ENCODE results near the gene TRAF2. TPM values are rescaled to one million over a fixed set of nuclear protein-coding genes. Genes with fewer than 3 reads are reported as not detected.

The TRAF2 gene
- total and polyA plus RNA-seq, 2 of the 13 experiments (the other 11 are each of a cell fraction or from before 2014, with no cell fraction given) = 12.4 to 13.6 TPM

- Histone ChIP-seq H3K4me2 (ENCODE audit: low read depth, low read length) (no peak overlapping the region), H3K4me3 (replicated peaks in 1 of 3; ENCODE audit: insufficient read depth in 1 of 3, low read depth in 2 of 3, low read length in 3 of 3) (no peak overlapping the region), H3K27me3 (ENCODE audit: control insufficient read depth in 1 of 2, insufficient read depth in 2 of 2, low read length in 2 of 2) (peaks cover 30 to 79% of the 10 kb centered on the region in 2 experiments), H3K4me1 (ENCODE audit: insufficient read depth, low read length) (peaks cover 29% of the 10 kb centered on the region), H3K79me2 (ENCODE audit: insufficient read depth, low read length) (no peaks in the 10 kb centered on the region), H3K27ac (ENCODE audit: extremely low read length, insufficient read depth, low read length) (no peak overlapping the region), H4K20me1 (ENCODE audit: insufficient read depth, low read length) (no peaks in the 10 kb centered on the region), H3K9me3 (ENCODE audit: low read length) (no peaks in the 10 kb centered on the region), H3K36me3 (replicated peaks in 1 of 2; ENCODE audit: control insufficient read depth in 1 of 2, insufficient read depth in 2 of 2, low read length in 2 of 2) (no peaks in the 10 kb centered on the region), H2AFZ (ENCODE audit: low read length) (no peak overlapping the region), H3K9ac (ENCODE audit: insufficient read depth, low read depth, low read length) (no peak overlapping the region)
- DNase-seq (ENCODE audit: low spot score) (no peak), ATAC-seq (no peak), FAIRE-seq (no peak)
- TF ChIP-seq BHLHE40 (IDR thresholded peaks at IDR 0.05; ENCODE audit: low read length) = no peak
- no peak for TF ChIP-seq EED (CRISPR knock-in tag; IDR thresholded peaks at IDR 0.05)
- no peak for TF ChIP-seq ZMYM2 (CRISPR knock-in tag; IDR thresholded peaks at IDR 0.05)
- no peak for TF ChIP-seq SP1 (IDR thresholded peaks at IDR 0.05)
- no peak for TF ChIP-seq SP1 (CRISPR knock-in tag; IDR thresholded peaks at IDR 0.05)
- no peak for TF ChIP-seq MNT (IDR thresholded peaks at IDR 0.05)
- no peak for TF ChIP-seq ZNF282 (IDR thresholded peaks at IDR 0.05; ENCODE audit: partially characterized antibody)
- no peak for TF ChIP-seq HMG20A (CRISPR knock-in tag; IDR thresholded peaks at IDR 0.05; ENCODE audit: borderline replicate concordance)
- TF ChIP-seq TCF7 (IDR thresholded peaks at IDR 0.05; ENCODE audit: low read depth) = no peak
- TF ChIP-seq ISX (CRISPR knock-in tag; conservative IDR thresholded peaks at IDR 0.05) = no peak
- TF ChIP-seq ZNF430 (CRISPR knock-in tag; IDR thresholded peaks at IDR 0.05) = no peak
- no peak for TF ChIP-seq GABPA (IDR thresholded peaks at IDR 0.05; ENCODE audit: low read depth, low read length)
- no peak for TF ChIP-seq GABPA (CRISPR knock-in tag; IDR thresholded peaks at IDR 0.05; ENCODE audit: low read depth)
- no peak for TF ChIP-seq ZSCAN30 (CRISPR knock-in tag; IDR thresholded peaks at IDR 0.05)
- no peak for TF ChIP-seq JUN (CRISPR knock-in tag; IDR thresholded peaks at IDR 0.05)
- 14% methylated on average over 15 of the region's 29 CpGs for WGBS (ENCODE audit: low lambda C conversion rate)
- POLR2A ChIA-PET = interaction anchor here (1.4 to 1.6 kb wide), 2 partner anchors 12 to 19 kb away, joined by 3 to 4 read pairs; partner anchors contain the start of gene PAXX
- CTCF ChIA-PET (ENCODE audit: low intra/inter-chr PET ratio, low total read pairs) = no interaction called here
- intact Hi-C loops (cut with micrococcal nuclease; ENCODE audit: unreplicated experiment) = no loop called here
- no TSS peak for BruUV-seq (replicated peaks)
- in situ Hi-C loops (cut with HindIII; ENCODE audit: extremely low pct_ligation_motif_present, low pct_unique_long_range_greater_than_20kb) = no loop called here
These were observed 87.6 kb downstream of the TRAF2 start for GRCh38 chr9:136973618-136974617.
